ENCODE measurements around the gene DSCAM.
"Not testable (repeated sequence)": the region's sequence is repeated elsewhere in the genome, so short reads cannot be mapped to it uniquely, and the experiment has no call there.

Gene DSCAM

DNA sequence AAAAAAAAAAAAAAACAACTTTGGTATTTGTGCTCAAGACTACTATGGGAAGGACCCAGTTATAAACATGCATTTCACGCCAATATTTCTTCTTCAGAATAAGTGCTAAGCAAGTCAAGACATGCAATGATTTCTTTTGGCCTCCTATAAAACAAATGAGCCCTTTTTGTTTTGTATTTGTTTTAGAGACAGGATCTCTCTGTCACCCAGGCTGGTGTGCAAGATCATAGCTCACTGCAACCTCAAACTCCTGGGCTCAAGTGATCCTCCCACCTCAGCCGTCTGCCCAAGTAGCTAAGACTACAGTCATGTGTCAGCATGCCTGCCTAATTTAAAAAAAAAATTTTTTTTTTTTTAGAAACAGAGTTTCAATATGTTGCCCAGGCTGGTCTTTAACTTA lies 631.0 kb downstream of the DSCAM start:
- peaks cover 1% of the 10 kb centered on the region for H3K27me3 Mint-ChIP-seq
- H3K27ac Mint-ChIP-seq: no peak overlapping the region
- no peak overlapping the region for H3K4me3 Mint-ChIP-seq
- no peaks in the 10 kb centered on the region for H3K9me3 Mint-ChIP-seq (ENCODE audit: low read depth)
- H3K36me3 Mint-ChIP-seq: no peaks in the 10 kb centered on the region
- H3K4me1 Mint-ChIP-seq (ENCODE audit: low read depth): no peaks in the 10 kb centered on the region

DNA sequence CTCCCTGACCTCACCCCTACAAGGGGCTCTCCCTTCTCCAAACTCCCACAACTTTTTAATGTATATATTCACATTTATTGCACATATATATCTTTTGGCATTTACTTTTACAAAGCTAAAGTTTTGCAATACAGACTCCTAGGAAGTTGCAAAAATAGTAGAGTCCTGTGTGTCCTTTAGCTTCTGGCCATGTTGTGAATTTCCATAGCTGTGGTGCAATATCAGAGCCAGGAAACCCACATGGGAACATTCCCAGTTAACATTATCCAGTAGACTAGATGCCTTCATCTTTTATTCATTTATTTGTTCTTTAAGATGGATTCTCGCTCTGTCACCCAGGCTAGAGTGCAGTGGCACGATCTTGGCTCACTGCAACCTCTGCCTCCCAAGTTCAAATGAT lies 636.7 kb downstream of the DSCAM start:
- H3K4me1 Mint-ChIP-seq (ENCODE audit: low read depth): no peaks in the 10 kb centered on the region
- H3K36me3 Mint-ChIP-seq: no peaks in the 10 kb centered on the region
- no peaks in the 10 kb centered on the region for H3K9me3 Mint-ChIP-seq (ENCODE audit: low read depth)
- no peak overlapping the region for H3K27ac Mint-ChIP-seq
- H3K27me3 Mint-ChIP-seq: peaks cover 1% of the 10 kb centered on the region
- H3K4me3 Mint-ChIP-seq: no peak overlapping the region

DNA sequence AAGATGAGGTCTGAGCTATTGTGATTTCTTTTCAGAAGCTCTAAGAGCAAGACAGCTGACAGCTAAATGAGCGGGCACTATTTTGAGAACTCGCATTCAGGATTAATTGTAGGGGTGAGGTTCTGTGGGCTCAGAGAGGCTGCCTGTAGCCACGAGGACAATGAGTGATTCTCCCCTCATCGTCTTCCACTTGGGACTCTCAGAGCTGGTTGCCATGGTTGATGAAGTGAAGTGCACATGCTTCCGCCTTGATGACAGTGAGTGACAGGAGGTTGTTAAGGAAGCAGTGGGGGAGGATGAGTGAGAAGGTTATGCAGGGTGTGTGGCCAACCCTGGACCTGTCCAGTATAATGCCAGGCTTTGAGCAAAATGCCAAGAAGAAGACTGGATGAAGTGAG lies 638.0 kb downstream of the DSCAM start:
- H3K36me3 Mint-ChIP-seq: no peaks in the 10 kb centered on the region
- H3K4me1 Mint-ChIP-seq (ENCODE audit: low read depth): no peaks in the 10 kb centered on the region
- no peak overlapping the region for H3K27ac Mint-ChIP-seq
- no peak overlapping the region for H3K4me3 Mint-ChIP-seq
- H3K27me3 Mint-ChIP-seq: peaks cover 1% of the 10 kb centered on the region
- no peaks in the 10 kb centered on the region for H3K9me3 Mint-ChIP-seq (ENCODE audit: low read depth)

DNA sequence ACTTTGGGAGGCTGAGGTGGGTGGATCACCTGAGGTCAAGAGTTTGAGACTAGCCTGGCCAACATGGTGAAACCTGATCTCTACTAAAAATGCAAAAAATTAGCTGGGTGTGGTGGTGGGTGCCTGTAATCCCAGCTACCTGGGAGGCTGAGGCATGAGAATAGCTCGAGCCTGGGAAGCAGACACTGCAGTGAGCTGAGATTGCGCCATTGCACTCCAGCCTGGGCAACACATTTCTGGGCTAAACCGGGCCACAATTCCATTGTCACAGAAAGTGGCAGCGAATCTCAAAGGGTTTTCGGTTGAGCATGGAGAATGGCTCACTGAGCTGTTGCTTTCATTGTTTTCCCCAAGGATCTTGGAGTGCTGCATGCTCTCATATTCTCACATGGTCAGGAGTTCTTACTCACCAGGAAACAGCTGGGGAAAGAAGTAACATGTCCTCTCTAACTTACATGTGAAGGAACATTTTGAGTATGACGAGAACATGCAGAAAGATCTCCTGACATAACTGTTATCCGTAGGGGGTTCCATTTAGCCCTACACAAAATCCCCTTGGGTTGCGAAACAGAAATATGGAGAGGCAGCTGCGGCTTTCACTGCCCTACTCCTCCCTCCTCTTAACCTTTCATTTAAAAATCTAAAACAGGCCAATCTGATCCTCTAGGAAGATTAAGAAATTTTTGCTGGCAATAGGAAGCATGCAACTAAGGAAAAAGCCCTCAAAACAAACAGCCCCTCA lies 638.6 kb downstream of the DSCAM start:
- Mint-ChIP-seq H3K36me3 (no peaks in the 10 kb centered on the region), H3K9me3 (ENCODE audit: low read depth) (no peaks in the 10 kb centered on the region), H3K27ac (no peak overlapping the region), H3K27me3 (peaks cover 1% of the 10 kb centered on the region), H3K4me1 (ENCODE audit: low read depth) (no peaks in the 10 kb centered on the region), H3K4me3 (no peak overlapping the region)

DNA sequence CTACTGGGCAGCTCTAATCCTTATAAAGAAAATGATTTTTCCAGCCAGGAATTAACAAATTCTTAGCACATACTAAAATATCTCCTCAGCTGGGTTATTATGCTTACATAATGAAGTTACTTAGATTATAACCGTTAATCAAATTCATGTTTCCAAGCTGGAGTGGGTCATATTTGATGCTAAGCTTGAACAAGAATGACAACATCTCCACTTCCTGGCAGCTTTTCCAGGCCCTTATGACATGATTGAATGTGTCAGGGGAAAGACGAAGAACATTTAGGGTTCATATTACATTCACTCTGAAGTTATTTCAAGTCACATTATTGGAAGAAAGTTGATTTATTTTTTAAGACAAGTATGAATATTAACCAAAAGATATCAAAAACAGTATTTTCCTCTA lies 646.0 kb downstream of the DSCAM start:
- Mint-ChIP-seq H3K4me1 (ENCODE audit: low read depth) (no peaks in the 10 kb centered on the region), H3K9me3 (ENCODE audit: low read depth) (no peaks in the 10 kb centered on the region)

DNA sequence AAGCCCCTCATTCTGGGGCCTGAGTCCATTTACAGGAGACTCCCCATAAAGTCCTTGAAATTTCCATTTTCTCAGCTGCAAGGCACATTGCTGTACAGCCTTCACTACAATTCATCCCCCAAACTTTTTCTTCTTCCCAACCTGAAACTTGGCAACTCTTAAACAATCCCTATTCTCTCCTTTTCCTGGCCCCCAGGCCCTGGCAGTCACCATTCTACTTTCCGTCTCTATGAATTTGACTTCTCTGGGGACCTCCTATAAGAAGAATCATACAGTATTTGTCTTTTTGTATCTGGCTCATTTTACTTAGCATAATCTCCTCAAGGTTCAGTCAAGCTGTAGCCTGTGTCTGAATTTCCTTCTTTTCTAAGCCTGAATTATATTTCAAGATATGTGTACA lies 646.8 kb downstream of the DSCAM start:
- no peaks in the 10 kb centered on the region for H3K4me1 Mint-ChIP-seq (ENCODE audit: low read depth)
- H3K36me3 Mint-ChIP-seq: no peaks in the 10 kb centered on the region
- no peak overlapping the region for H3K4me3 Mint-ChIP-seq
- no peak overlapping the region for H3K27ac Mint-ChIP-seq
- peaks cover 2% of the 10 kb centered on the region for H3K27me3 Mint-ChIP-seq
- H3K9me3 Mint-ChIP-seq (ENCODE audit: low read depth): no peaks in the 10 kb centered on the region

More for the DNA sequence above, 646.0 kb downstream of the DSCAM start:
- H3K27ac Mint-ChIP-seq: no peak overlapping the region
- peaks cover 2% of the 10 kb centered on the region for H3K27me3 Mint-ChIP-seq
- H3K4me3 Mint-ChIP-seq: no peak overlapping the region
- H3K36me3 Mint-ChIP-seq: no peaks in the 10 kb centered on the region

DNA sequence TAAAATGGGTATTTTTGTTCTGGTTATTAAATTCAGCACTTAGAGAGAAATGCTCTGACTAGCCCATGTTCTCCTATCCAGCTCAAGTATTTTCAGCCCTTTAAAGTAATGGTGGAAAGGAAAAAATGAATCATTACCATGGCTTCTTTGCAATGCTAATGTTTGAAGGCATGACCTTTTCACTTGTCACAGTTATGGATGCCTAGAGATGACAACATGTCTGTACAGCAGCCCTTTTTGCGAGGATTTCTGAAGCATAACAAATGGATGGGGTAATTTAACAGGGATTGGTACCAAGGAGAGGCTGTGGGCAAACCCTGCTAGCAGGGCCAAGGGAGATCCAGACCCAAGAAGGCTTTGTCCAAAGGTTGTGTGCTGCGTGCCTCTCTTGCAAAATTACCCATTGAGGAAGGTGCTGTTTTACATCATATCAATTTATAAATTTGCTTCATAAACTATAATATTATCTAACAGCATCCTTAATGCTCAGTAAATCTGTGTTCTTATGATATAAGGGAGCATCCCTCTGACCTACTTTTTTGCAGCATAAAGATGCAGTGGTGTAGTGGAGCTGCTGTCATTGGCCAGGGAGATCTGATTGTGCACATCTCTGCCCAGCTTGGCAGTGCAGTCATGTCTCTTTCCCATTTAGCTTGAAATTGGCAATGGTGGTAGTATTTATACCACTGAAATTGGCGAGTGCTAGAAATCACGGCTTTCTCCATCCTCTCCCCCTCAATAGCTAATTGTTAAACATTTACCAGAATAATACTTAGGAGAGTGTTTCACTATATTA lies 652.6 kb downstream of the DSCAM start:
- Mint-ChIP-seq H3K27me3 (peaks cover 1% of the 10 kb centered on the region), H3K4me1 (ENCODE audit: low read depth) (no peaks in the 10 kb centered on the region), H3K36me3 (no peaks in the 10 kb centered on the region), H3K9me3 (ENCODE audit: low read depth) (peaks cover 4% of the 10 kb centered on the region), H3K27ac (no peak overlapping the region), H3K4me3 (no peak overlapping the region)

DNA sequence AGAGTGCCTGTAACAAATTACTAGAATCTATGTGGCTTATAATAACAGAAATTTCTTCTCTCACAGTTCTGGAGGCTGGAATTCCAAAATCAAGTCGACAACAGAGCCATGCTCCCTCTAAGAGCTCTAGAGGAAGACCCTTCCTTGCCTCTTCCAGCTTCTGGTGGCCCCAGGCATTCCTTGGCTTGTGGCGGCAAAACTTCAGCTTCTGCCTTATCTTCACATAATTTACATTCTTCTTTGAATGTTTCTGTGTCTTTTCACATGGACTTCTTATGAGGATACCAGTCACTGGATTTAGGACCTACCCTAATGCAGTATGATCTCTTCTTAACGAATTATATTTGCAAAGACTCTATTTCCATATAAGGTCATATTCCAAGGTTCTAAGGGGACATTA lies 655.3 kb downstream of the DSCAM start:
- no peaks in the 10 kb centered on the region for H3K4me1 Mint-ChIP-seq (ENCODE audit: low read depth)
- peaks cover 4% of the 10 kb centered on the region for H3K9me3 Mint-ChIP-seq (ENCODE audit: low read depth)
- H3K27ac Mint-ChIP-seq: no peak overlapping the region
- H3K36me3 Mint-ChIP-seq: no peaks in the 10 kb centered on the region
- H3K4me3 Mint-ChIP-seq: no peak overlapping the region
- H3K27me3 Mint-ChIP-seq: peaks cover 1% of the 10 kb centered on the region

DNA sequence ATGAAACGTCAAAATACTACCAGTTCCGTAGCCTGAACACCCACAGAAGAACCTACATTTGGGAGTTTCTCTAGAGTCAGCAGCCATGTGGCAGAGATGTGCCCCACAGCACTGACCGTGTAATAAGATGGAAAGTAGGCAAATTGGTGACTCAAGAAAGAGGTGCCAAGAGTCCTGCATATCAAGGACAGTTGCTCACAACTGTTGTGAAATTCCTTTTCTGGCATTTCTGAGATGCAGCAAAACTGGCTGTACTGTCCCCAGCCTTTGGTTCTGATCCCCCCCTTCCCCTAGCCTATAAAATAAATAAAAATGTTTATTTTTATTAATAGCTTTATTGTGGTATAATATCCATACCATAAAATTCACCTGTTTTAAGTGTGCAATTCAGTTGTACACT lies 655.8 kb downstream of the DSCAM start:
- Mint-ChIP-seq H3K27me3 (peaks cover 1% of the 10 kb centered on the region), H3K27ac (no peak overlapping the region), H3K4me1 (ENCODE audit: low read depth) (no peaks in the 10 kb centered on the region)

DNA sequence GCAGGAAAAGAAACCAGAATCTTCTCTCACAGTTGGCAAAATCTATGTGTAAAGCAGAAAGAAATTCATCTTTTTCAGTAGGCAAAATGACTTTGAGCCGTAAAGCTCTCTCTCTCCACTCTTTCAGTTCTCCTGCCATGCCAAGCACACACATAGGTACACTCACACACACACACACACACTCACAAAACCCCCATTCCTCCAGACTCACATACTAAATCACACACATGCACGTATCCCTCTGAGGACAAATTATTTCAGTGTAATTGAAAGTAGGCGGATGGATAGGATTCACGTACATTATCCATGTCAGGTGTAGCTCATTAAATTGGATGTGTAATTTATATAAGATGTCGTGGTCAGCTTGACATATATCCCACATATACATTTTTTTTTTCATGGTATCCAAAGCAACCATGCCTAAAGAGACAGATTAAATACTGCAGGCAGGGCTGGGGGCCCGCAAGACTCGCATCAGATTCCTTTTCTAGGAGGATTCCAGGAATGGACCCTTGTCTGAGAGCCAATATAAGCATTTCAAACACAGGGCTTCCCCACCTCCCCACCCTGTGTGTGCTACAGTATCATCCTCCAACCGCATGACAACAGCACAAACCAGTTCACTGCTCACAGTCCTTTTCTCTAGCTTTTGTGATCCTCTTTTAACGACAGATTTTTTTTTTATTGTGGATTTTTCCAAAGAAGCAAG lies 658.9 kb downstream of the DSCAM start:
- Mint-ChIP-seq H3K27ac (no peak overlapping the region), H3K4me3 (no peak overlapping the region), H3K36me3 (no peaks in the 10 kb centered on the region), H3K4me1 (ENCODE audit: low read depth) (no peaks in the 10 kb centered on the region), H3K27me3 (peaks cover 1% of the 10 kb centered on the region), H3K9me3 (ENCODE audit: low read depth) (peaks cover 7% of the 10 kb centered on the region)

More for the DNA sequence above, 655.8 kb downstream of the DSCAM start:
- Mint-ChIP-seq H3K4me3 (no peak overlapping the region), H3K9me3 (ENCODE audit: low read depth) (peaks cover 4% of the 10 kb centered on the region), H3K36me3 (no peaks in the 10 kb centered on the region)

DNA sequence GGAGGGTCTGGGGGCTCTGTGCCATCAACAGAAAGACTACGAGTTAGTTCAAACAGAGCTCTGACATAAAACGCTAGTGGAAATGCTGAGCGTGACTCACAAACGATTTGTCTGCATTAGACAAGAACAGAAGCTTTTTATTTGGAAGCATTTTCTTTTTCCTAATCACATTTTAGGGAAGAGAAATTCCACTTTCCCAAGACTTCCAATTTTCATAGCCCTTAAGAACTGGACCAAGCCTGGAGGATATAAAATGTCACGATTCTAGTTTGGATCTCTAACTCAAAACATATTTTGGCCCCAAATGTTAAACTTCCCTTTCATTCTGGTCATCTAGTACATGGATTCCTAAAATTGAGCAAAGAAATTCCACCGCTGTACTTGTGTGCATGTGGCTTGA lies 659.7 kb downstream of the DSCAM start:
- Mint-ChIP-seq H3K9me3 (ENCODE audit: low read depth) (peaks cover 6% of the 10 kb centered on the region), H3K4me1 (ENCODE audit: low read depth) (no peaks in the 10 kb centered on the region), H3K36me3 (no peaks in the 10 kb centered on the region), H3K27me3 (peaks cover 1% of the 10 kb centered on the region), H3K27ac (no peak overlapping the region), H3K4me3 (no peak overlapping the region)

DNA sequence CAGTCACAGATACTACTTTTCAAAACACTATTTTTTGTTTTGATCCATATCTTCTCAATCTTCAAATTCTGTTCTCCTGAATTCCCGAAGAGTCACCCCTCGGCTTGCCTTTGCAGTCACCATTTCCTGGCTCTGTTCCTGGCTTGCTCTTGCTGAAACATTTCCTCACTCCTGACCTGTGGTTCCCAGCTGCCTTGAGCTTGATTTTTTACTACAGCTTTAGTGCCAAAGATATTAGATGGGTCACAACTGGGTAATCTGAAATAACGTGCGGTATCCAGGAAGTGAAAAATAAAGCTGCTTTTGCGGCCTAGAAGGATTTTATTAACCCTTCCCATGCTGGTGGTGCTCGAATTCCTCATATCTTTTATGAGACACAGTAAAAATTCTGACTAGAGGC lies 660.9 kb downstream of the DSCAM start:
- H3K27me3 Mint-ChIP-seq: no peaks in the 10 kb centered on the region
- no peak overlapping the region for H3K27ac Mint-ChIP-seq
- peaks cover 7% of the 10 kb centered on the region for H3K9me3 Mint-ChIP-seq (ENCODE audit: low read depth)
- no peaks in the 10 kb centered on the region for H3K4me1 Mint-ChIP-seq (ENCODE audit: low read depth)
- no peaks in the 10 kb centered on the region for H3K36me3 Mint-ChIP-seq
- no peak overlapping the region for H3K4me3 Mint-ChIP-seq

DNA sequence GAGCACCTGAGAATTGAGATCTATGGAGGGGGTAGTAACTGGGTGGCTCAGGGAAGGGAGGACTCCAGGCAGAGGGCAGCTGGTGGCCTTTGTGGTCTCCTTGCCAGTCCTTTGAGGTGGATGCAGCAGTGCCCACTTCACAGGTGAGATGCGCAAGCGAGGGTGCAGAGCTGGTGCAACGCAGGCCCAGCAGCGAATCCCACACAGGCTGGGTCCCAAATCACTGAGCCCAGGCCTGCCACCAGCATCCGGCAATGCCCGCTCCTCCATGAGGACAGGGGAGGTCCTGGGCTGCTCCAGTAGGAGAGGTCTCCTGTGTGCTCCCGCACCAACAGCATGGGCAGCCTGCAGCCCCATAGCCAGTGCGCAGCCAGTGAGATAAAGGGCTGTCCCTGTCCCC lies 661.8 kb downstream of the DSCAM start:
- no peak overlapping the region for H3K4me3 Mint-ChIP-seq
- no peaks in the 10 kb centered on the region for H3K27me3 Mint-ChIP-seq
- H3K4me1 Mint-ChIP-seq (ENCODE audit: low read depth): no peaks in the 10 kb centered on the region
- H3K36me3 Mint-ChIP-seq: no peaks in the 10 kb centered on the region
- peaks cover 7% of the 10 kb centered on the region for H3K9me3 Mint-ChIP-seq (ENCODE audit: low read depth)
- H3K27ac Mint-ChIP-seq: no peak overlapping the region

DNA sequence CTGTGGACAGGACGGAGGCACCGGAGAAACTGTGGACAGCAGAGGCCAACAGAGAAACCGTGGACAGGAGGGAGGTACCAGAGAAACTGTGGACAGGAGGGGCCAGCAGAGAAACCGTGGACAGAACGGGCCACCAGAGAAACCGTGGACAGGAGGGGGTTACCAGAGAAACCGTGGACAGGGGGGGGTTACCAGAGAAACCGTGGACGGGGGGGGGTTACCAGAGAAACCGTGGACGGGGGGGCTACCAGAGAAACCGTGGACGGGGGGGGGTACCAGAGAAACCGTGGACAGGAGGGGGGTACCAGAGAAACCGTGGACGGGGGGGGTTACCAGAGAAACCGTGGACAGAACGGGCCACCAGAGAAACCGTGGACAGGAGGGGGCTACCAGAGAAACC lies 664.5 kb downstream of the DSCAM start:
- not testable (repeated sequence) for H3K27ac Mint-ChIP-seq; H3K4me3 Mint-ChIP-seq; H3K36me3 Mint-ChIP-seq; H3K4me1 Mint-ChIP-seq (ENCODE audit: low read depth); H3K9me3 Mint-ChIP-seq (ENCODE audit: low read depth); H3K27me3 Mint-ChIP-seq

DNA sequence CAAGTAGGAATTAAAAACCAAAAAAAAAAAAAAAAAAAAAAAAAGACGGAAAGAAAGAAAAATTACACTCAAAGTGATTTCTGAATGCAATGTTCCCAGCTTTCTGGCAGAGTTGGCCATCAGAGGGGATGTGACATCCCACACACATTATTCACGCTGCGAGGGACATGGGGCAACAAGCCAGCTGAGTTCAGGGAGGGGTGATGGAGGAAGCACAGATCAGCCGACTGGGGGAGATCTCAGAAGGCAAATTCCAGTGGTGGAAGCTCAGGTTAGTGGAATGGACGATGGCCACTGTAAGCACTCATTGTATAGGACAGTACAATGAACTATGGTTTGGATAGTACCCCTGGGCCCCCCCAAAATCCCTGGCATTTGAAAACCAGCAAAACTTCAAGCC lies 667.8 kb downstream of the DSCAM start:
- no peak overlapping the region for H3K4me3 Mint-ChIP-seq
- H3K27me3 Mint-ChIP-seq: peaks cover 3% of the 10 kb centered on the region
- no peaks in the 10 kb centered on the region for H3K4me1 Mint-ChIP-seq (ENCODE audit: low read depth)
- H3K9me3 Mint-ChIP-seq (ENCODE audit: low read depth): peaks cover 7% of the 10 kb centered on the region
- no peak overlapping the region for H3K27ac Mint-ChIP-seq
- no peaks in the 10 kb centered on the region for H3K36me3 Mint-ChIP-seq

Data from activated naive CD8-positive, alpha-beta T cell (primary cell).